Left cardiac atrium (tissue), 4 donors: ENCODE measurements around the gene PRRC2A. TPM values are rescaled to one million over a fixed set of nuclear protein-coding genes. Genes with fewer than 3 reads are reported as not detected.

ENCODE experiments used
- ATAC-seq, 2 donors: fragments of 200-7000 bp; cut with Tn5 transposase; one replicate each; pipeline ENCODE4 v1.9.1; 2020; ENCODE audit warnings: mild to moderate bottlenecking in 2 of 2, moderate library complexity in 2 of 2
- DNase-seq: peaks from one replicate; pipeline ENCODE4 v3.0.0-alpha.2; 2020
- intact Hi-C, 2 donors: fragments of 100-400 bp; cut with DNase I; formaldehyde crosslinking; loops; one replicate each; pipeline versions ENCODE4 v1.14.1 to v1.15.1; 2022 to 2023
- total RNA-seq, 2 donors: library from RNA; stranded (reverse); fragmentation: NEBNext Ultra II Directional; extraction: Animal tissue kit (Norgen Biotek cat#: 25700); gene quantifications; one replicate each; pipeline ENCODE4 v1.2.1, GENCODE V29; 2021
- donor health status: DM: no; HTN: yes; CAD: no.
- donor health status: DM: no; HTN: yes; CAD: no; lungs with severe emphysema.
- donor health status: DM: yes; HTN: yes; CAD: no.
- donor health status: Dilated cardiomyopathy.

PRRC2A gene
- total RNA-seq, 2 donors from 2014 or later: 85.0 to 108 TPM

DNA sequence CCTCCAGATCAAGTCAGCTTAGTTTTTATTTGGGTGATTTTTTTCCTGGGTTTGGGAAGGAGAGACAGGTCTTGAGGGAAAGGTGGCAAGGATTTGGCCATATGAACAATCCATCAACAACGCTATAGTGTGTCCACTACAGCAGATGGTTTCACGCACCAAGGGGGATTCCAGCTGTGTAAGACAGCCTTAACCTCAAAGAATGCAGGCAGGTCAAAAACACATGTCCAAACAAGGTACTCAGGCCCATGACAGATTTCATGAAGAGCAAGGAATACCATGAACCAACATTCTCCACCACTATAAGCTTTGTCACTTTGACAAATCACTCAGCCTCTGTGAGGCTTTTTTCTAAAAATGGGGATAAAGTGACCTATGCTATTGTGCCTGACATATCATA, 3.5 kb upstream of the PRRC2A start:
- intact Hi-C loops: no loop called here
- ATAC-seq: no peak

DNA sequence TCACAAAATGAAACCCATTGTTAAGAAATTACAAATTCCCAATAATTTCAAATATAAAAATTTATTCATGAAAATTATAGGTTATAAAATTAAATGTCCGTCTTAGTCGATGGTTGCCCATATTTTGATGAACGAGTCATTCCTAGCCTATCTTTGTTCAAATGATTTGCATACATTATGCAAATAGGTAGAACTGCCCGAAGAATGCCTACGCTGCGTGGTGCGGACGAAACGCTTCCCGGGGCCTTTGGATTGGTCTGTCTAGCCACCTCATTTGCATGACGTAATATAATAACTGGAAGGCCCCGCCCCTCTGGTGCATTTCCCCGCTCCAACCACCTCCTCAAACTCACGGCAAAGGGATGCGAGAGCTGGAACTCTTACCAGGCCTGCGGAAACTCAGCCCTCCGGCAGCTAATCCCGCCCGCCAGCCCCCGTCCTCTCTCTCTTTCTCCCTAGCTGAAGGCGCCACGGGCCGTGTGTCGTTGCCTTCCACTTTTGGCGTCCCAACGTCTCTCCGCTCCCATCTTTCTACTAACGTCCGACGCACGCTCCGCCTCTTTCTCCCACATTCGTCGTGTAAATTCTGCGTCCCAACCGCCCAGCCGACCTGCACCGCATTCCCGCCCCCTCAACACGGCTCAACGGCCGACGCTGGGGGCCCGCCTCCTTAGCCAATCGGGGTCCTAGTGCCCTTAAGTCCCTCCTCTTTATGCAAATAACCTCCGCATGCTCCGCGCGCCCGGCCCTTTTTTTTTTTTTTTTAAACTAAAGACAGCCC, 520 bp upstream of the PRRC2A start:
- ATAC-seq (peak; percentile 93 to 95), DNase-seq (peak; percentile 98)
- intact Hi-C loops: no loop called here

More for the DNA sequence above, 3.5 kb upstream of the PRRC2A start:
- DNase-seq: no peak

DNA sequence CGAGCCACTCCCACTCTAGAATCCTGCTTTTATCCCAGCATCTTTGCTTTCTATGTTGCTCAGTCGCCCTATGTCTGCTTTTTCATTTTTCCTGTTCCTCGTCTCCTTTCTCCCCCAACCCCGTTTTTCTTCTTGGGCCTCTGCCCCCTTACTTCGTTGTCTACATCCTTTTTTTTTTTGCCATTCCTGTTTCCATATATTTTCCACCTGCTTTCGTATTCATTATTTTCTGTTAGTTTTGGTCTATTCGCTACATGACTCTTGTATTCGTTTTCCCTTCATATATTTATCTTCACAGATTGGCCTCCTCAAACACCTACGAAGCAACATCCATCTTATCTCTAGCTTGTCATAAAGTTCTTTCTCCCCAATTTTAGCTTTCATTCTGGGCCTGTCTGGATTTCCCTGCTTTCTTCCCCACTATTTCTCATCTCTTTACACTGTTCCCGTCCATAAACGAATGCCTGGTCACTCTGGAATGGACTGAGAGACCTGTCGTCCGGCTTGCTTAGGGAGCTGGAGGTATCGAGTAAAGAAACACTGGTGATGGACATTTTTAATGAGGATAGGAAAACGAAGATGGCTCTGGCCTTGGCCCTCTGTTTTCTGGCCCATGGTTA, 915 bp downstream of the PRRC2A start:
- intact Hi-C loops: no loop called here
- DNase-seq (no peak), ATAC-seq (no peak)

DNA sequence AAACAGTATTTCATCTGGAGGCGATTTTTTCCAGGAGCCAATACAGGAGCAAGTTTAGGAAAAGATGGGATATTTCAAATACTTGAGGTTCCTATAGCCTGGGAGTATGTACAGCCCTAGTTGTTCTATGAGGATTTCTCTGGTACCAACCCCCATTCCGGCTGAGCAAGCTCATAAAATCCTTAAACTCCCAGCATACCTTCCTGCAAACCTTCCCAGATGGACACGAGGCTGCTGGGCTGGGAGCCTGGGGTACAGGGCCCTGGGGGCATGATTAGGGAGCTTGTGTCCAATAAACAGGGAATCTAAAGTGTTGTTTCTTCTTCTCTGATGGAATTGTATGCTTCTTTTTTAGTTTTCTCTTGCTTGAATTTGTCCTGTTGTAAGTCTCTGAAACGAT, 1.5 kb downstream of the PRRC2A start:
- intact Hi-C loops: no loop called here
- DNase-seq: no peak
- no peak for ATAC-seq

DNA sequence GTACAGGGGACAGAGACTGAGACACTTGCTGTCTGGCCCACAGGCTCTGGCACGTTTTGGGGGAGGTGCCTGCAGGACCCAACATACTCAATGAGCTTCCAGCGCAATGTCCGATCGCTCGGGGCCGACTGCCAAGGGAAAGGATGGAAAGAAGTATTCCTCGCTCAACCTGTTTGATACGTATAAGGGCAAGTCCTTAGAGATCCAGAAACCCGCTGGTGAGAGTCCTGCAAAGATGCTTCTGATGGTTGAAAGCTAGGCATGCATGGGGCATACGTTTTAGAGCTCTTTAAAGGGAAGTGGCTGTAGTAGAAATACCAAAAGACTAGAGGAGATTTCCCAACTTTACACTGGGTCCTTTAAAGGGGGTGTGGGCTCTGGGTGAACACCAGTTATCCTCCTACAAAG, 2.2 kb downstream of the PRRC2A start:
- intact Hi-C loops: no loop called here
- DNase-seq (no peak), ATAC-seq (no peak)

DNA sequence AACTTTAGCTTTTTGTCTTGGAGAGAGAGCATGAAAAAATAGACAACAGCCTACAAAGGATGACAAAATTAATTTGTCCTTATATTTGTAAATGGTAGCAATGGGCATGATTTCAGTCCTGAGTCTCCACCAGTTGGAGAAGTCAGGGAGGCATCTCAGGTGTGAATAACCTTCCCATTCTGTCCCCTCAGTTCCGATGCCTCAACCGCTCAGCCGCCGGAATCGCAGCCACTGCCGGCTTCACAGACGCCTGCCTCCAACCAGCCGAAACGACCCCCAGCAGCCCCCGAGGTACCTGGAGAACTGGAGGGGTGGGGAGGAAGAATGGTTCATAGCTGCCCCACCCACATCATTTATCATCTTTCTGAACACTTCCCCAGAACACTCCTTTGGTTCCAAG, 3.6 kb downstream of the PRRC2A start:
- intact Hi-C loops: no loop called here
- DNase-seq (no peak), ATAC-seq (no peak)

DNA sequence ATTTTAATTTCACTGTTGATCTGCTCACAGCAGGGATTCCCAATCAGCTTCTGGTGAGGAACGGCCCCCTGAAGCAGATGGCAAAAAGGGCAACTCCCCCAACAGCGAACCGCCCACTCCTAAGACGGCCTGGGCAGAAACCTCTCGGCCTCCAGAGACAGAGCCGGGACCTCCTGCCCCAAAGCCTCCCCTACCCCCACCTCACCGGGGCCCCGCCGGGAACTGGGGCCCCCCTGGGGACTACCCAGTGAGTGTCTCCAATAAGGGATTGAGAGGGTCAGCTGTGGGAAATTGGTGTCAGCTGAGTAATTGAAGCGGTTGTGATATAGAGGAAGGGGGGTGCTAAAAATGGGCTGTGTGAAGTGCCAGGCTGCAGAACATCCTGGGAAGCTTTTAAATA, 6.4 kb downstream of the PRRC2A start:
- DNase-seq (no peak), ATAC-seq (no peak)
- intact Hi-C loops: no loop called here

DNA sequence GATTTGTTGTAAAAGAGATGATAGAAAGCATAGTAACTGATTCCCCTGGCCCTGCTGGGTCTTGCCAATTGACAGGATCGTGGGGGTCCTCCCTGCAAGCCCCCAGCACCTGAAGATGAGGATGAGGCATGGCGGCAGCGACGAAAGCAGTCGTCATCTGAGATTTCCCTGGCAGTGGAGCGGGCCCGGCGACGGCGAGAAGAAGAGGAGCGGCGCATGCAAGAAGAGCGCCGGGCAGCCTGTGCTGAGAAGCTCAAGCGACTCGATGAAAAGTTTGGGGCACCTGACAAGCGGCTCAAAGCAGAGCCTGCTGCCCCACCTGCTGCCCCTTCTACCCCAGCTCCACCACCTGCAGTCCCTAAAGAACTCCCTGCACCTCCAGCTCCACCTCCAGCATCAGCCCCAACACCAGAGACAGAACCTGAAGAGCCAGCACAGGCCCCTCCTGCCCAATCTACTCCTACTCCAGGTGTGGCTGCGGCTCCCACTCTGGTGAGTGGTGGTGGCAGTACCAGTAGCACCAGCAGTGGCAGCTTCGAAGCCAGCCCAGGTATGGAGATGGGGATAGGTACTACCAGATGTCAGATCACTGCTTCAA, 7.3 kb downstream of the PRRC2A start:
- no peak for ATAC-seq
- intact Hi-C loops: no loop called here
- no peak for DNase-seq

DNA sequence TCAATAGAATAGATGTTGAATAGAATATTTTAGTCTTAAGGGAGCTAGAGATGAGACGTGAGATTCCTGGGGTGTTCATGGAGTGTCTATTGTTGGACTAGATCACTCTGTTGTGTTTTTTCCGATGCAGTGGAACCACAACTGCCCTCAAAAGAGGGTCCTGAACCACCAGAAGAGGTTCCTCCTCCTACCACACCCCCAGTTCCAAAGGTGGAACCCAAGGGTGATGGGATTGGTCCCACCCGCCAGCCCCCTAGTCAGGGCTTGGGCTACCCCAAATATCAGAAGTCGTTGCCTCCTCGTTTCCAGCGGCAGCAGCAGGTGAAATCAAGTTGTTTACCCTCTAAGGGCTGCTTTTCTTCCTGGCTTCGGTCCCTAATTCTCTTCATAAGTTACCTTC, 8.5 kb downstream of the PRRC2A start:
- intact Hi-C loops: no loop called here
- no peak for ATAC-seq

DNA sequence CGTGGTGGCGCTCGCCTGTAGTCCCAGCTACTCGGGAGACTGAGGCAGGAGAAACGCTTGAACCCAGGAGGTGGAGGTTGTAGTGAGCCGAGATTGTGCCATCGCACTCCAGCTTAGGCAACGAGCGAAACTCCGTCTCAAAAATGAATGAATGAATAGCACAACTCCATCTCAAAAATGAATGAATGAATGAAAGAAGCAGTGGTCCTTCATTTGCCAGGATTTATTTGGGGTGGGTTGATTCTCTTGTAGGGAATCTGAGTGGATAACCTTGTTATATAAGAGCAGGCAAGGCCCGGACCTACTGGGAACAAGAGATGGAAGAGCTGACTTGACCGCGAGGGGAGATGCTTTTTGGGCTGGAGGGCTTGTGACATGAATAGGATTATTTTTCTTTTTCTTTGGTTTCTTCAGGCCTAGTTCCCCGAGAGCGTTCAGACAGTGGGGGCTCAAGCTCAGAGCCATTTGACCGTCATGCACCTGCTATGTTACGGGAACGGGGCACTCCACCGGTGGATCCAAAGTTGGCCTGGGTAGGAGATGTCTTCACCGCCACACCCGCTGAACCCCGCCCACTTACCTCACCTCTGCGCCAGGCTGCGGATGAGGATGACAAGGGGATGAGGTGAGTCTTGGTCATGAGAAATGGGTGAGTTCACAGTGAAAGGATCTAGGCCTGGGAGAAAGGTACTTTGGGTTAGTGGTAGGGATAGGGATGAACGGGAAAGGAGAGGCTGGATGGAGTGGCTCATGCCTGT, 9.8 kb downstream of the PRRC2A start:
- ATAC-seq: no peak

More for the DNA sequence above, 8.5 kb downstream of the PRRC2A start:
- no peak for DNase-seq

DNA sequence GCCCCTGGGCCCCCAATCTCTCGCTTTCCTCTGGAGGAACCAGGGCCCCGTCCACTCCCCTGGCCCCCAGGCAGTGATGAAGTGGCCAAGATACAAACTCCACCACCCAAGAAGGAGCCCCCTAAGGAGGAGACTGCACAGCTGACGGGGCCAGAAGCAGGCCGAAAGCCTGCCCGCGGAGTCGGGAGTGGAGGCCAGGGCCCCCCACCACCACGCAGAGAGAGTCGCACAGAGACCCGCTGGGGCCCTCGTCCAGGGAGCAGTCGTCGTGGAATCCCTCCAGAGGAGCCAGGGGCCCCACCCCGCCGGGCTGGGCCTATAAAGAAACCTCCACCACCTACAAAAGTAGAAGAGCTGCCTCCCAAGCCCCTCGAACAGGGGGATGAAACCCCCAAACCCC, 10.7 kb downstream of the PRRC2A start:
- ATAC-seq: no peak
- intact Hi-C loops: no loop called here
- DNase-seq: no peak

More for the DNA sequence above, 9.8 kb downstream of the PRRC2A start:
- no peak for DNase-seq
- intact Hi-C loops: no loop called here

DNA sequence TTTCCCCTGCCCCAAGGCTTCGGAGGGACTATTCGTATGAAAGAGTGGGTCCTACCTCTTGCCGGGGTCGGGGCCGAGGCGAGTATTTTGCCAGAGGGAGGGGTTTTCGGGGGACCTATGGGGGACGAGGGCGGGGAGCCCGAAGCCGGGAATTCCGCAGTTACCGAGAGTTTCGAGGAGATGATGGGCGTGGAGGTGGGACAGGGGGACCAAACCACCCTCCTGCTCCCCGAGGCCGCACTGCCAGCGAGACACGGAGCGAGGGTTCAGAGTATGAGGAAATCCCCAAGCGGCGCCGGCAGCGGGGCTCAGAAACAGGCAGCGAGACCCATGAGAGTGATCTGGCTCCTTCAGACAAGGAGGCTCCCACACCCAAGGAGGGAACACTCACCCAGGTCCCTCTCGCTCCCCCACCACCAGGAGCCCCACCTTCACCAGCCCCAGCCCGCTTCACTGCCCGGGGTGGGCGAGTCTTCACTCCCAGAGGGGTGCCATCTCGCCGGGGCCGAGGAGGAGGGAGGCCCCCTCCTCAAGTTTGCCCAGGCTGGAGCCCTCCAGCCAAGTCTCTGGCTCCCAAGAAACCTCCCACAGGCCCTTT, 11.3 kb downstream of the PRRC2A start:
- peak in 1 of 2 donors; percentile 3 for ATAC-seq
- no peak for DNase-seq
- intact Hi-C loops: no loop called here

DNA sequence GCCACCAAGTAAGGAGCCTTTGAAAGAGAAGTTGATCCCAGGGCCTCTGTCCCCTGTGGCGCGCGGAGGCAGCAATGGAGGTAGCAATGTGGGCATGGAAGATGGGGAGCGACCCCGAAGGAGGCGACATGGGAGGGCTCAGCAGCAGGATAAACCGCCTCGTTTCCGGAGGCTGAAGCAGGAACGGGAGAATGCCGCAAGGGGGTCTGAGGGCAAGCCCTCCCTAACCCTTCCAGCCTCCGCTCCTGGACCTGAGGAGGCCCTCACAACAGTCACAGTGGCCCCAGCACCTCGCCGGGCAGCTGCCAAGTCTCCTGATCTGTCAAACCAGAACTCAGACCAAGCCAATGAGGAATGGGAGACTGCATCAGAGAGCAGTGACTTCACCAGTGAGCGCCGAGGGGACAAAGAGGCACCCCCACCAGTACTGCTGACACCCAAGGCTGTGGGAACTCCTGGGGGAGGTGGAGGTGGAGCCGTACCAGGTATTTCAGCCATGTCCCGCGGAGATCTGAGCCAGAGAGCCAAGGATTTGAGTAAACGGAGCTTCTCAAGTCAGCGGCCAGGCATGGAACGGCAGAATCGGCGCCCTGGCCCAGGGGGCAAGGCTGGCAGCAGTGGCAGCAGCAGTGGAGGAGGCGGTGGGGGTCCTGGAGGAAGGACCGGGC, 11.9 kb downstream of the PRRC2A start:
- ATAC-seq: peak in 1 of 2 donors; percentile 10
- intact Hi-C loops: no loop called here
- DNase-seq: no peak

DNA sequence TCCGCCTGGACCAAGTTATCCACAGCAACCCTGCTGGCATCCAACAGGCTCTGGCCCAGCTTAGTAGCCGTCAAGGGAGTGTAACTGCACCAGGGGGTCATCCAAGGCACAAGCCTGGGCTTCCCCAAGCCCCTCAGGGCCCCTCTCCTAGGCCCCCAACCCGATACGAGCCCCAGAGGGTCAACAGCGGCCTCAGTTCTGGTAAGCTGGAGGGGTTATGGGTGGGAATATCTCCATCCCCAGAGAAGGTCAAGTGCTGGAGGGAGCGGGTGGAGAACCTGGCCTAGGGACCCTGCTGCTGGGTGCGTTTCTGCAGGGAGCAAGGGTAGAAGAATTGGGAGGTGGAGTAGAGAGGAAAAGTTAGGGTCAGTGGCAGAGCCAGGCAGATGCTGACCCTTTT, 12.9 kb downstream of the PRRC2A start:
- ATAC-seq: no peak
- intact Hi-C loops: no loop called here
- no peak for DNase-seq

DNA sequence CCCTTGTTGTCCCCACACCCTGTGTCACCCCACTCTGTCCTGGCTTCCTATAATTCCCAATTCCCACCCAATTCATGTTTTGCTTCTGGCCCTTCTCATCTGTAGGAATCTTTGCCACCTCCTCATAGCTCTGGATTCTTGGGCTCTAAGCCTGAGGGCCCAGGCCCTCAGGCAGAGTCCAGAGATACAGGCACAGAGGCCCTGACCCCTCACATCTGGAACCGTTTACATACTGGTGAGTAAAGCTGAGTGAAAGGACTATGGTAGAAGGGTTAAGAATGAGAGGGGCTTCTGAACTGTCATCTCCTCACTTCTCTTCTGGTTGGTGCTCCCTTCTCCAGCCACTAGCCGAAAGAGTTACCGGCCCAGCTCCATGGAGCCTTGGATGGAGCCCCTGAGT, 13.6 kb downstream of the PRRC2A start:
- intact Hi-C loops: no loop called here
- ATAC-seq: no peak

DNA sequence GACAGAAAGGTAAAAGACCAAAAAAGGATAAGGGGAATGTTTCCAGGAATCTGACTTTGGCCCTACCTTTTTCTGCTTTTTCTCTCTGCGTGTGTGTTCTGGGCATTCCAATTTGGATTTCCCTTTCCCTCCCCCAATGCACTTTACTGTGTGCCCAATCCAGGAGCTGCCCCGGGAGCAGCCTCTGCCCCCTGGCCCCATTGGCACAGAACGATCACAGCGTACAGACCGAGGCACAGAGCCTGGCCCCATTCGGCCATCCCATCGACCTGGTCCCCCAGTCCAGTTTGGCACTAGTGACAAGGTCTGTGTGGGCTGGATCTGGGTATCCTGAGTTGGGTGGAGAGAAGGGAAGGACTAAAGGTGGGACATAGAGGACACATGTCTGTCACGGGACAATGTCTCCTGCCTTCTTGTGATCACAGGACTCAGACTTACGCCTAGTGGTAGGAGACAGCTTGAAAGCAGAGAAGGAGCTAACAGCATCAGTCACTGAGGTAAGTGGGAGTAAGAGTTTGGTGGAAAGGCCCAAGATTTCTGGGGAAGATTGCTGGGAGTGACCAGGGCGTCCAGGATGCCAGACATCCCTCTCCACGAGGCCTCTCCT, 14.6 kb downstream of the PRRC2A start:
- intact Hi-C loops: no loop called here
- ATAC-seq (peak in 1 of 2 donors; percentile 29), DNase-seq (no peak)

More for the DNA sequence above, 13.6 kb downstream of the PRRC2A start:
- DNase-seq: no peak

DNA sequence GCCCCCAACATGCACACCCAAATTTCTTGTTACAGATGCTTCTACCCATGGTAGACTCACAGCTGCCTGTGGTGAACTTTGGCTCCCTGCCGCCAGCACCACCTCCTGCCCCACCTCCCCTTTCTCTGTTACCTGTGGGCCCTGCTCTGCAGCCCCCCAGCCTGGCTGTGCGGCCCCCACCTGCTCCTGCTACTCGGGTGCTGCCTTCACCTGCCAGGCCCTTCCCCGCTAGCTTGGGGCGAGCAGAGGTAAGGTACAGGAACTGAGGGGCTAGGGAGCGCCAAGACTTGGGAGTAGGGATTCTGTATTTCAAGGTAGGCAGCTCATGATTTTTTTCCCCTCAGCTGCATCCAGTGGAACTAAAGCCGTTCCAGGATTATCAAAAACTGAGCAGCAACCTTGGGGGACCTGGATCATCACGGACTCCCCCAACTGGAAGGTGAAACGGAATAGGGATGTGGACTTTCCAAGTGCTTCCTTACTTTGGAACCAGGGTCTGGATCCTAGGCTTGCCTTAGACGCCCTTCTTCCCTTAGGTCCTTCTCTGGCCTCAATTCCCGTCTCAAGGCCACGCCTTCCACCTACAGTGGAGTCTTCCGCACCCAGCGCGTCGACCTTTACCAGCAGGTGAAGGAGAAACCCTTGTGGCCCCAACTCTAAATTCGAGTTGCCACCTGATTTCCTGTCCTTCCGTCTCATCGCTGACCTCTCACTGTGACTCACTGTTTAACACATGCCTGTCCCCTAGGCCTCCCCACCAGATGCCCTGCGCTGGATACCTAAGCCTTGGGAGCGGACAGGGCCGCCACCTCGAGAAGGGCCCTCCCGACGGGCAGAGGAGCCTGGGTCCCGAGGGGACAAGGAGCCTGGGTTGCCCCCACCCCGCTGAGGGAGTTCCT, 16.4 kb downstream of the PRRC2A start:
- DNase-seq (no peak), ATAC-seq (peak in 1 of 2 donors; percentile 7)
- intact Hi-C loops: no loop called here

DNA sequence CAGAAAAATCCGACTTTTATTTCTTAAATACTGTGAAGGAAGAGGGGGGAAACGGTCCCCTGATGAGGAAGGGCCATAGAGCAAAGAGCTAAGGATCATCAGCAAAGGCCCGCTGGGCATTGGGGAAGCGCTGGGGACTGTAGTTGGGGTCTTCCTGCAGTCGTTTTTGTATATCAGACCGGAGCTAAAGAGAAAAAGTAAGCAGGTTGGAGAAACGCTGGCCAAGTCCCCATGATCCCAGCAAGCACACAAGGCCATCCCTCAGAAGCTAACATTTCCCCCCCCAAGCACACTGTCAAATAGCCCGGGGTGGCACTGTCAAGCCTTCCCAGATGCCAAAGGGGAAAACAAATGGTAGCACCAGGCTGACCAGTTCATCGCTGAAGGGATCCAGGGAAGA, 18.5 kb downstream of the PRRC2A start:
- intact Hi-C loops: no loop called here
- no peak for ATAC-seq

More for the DNA sequence above, 18.5 kb downstream of the PRRC2A start:
- no peak for DNase-seq
